Nephron progenitor cell (in vitro differentiated cells): Measurements from ENCODE around the gene MEMO1.
"Not testable (repeated sequence)": the region's sequence is repeated elsewhere in the genome, so short reads cannot be mapped to it uniquely, and the experiment has no call there.

Source experiments
- DNase-seq: peaks from one replicate; pipeline ENCODE4 v3.0.0; 2021
- H3K27ac Mint-ChIP-seq: 2 replicates; pipeline ENCODE4 v1.8.0; 2021; ENCODE audit warnings: mild to moderate bottlenecking, moderate library complexity, mixed read lengths
- H3K27me3 Mint-ChIP-seq: 2 replicates; pipeline ENCODE4 v1.8.0; 2021; ENCODE audit warnings: mild to moderate bottlenecking, low read depth, mixed read lengths; ENCODE audit not compliant: poor library complexity
- H3K36me3 Mint-ChIP-seq: 2 replicates; pipeline ENCODE4 v1.8.0; 2021; ENCODE audit warnings: low read depth, mixed read lengths
- H3K4me1 Mint-ChIP-seq: 2 replicates; pipeline ENCODE4 v1.8.0; 2021; ENCODE audit warnings: mixed read lengths
- H3K4me3 Mint-ChIP-seq: 2 replicates; pipeline ENCODE4 v1.8.0; 2021; ENCODE audit warnings: mild to moderate bottlenecking, moderate library complexity, mixed read lengths
- H3K9me3 Mint-ChIP-seq: 2 replicates; pipeline ENCODE4 v1.8.0; 2021; ENCODE audit warnings: mild to moderate bottlenecking, moderate library complexity, mixed read lengths
- CTCF ChIP-seq: fragments of 200-600 bp; sonication (generic); IDR thresholded peaks from 2 replicates; pipeline ENCODE4 v1.5.0; 2021; ENCODE audit warnings: antibody characterized with exemption

The MEMO1 gene

DNA sequence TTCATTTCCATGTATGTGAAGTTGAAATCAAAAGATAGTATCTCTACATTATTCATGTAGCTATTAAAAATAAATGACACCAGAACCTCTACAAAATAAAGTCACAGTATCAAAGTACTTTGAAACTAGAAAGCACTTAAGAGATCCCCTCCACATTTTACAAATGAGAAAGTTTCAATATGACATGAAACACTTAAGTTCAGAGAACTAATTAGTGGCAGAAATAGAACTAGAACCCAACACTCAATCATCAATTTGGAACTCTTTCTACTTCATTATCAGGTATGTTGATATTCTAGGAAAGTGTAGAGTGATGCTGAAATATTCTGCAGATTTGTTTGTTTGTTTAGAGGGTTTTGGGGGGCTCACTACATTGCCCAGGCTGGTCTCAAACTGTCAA, 145.6 kb downstream of the MEMO1 start:
- Mint-ChIP-seq H3K4me3 (no peak overlapping the region), H3K36me3 (peaks cover 14% of the 10 kb centered on the region), H3K27me3 (no peaks in the 10 kb centered on the region), H3K9me3 (no peaks in the 10 kb centered on the region), H3K27ac (no peak overlapping the region), H3K4me1 (no peaks in the 10 kb centered on the region)
- no peak for TF ChIP-seq CTCF
- no peak for DNase-seq

- Mint-ChIP-seq H3K27ac (no peak overlapping the region), H3K27me3 (no peaks in the 10 kb centered on the region), H3K4me3 (no peak overlapping the region), H3K4me1 (no peaks in the 10 kb centered on the region), H3K36me3 (peaks cover 14% of the 10 kb centered on the region), H3K9me3 (no peaks in the 10 kb centered on the region)
- TF ChIP-seq CTCF = no peak
- no peak for DNase-seq
These were observed 146.9 kb downstream of the MEMO1 start for GRCh38 chr2:31863867-31864266.

DNA sequence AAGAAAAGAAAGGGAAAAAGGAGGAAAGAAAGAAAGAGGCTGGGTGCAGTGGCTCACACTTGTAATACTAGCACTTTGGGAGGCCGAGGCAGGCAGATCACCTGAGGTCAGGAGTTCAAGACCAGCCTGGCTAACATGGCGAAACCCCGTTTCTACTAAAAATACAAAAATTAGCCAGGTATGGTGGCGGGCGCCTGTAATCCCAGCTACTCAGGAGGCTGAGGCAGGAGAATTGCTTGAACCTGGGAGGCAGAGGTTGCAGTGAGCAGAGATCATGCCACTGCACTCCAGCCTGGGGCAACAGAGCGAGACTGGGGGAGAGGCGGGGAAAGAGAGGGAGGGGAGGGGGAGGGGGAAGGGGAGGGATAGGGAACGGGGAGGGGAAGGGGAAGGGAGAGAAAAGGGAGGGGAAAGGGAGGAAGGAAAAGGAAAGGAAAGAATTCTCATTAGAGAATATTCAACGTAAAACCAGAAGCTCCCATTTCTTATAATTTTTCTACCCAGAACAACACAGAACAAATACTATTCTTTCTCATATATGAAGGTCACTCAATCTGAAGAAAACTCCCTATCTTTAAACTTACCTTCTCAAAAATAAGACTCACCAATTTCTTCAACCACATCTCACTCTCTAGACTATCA, 147.7 kb downstream of the MEMO1 start:
- H3K4me3 Mint-ChIP-seq, H3K27me3 Mint-ChIP-seq, H3K27ac Mint-ChIP-seq, H3K4me1 Mint-ChIP-seq, DNase-seq, H3K9me3 Mint-ChIP-seq: not testable (repeated sequence)
- peaks cover 14% of the 10 kb centered on the region for H3K36me3 Mint-ChIP-seq

DNA sequence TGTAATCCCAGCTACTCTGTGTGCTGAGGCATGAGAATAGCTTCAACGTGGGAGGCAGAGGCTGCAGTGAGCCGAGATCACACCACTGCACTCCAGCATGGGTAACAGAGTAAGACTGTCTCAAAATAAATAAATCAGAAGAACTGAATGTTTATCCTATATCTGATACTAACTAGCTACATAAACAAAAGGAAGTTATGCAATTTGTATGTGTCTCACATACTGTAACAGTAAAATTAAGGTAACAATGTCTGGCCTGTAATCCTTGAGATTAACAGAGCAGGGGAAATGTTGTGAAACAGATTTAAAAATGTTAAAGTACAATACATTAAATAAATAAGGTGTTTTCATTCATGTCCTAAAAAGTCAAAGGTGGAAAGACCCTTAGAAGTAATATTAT, 150.8 kb downstream of the MEMO1 start:
- no peak for TF ChIP-seq CTCF
- Mint-ChIP-seq H3K36me3 (peaks cover 4% of the 10 kb centered on the region), H3K9me3 (no peaks in the 10 kb centered on the region), H3K4me3 (no peak overlapping the region), H3K4me1 (no peaks in the 10 kb centered on the region), H3K27me3 (no peaks in the 10 kb centered on the region), H3K27ac (no peak overlapping the region)
- no peak for DNase-seq

DNA sequence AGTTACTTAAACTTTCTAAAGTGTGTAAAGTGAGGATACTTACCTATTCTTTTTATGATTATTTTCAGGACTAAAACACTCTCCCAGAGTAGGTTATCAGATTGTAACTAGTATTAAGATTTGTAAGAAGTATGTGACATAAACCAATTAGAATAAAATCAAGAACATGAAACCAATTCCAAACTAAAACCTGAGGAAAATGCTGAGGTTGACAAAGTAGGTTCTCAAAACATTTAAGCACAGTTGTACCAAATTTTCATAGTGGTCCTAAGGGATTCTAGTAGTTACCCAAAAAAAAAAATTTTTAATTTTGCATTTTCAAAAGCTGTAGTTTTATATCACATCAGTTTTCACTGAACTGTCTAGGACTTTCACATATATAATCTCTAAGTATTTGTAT, 157.3 kb downstream of the MEMO1 start:
- DNase-seq = no peak
- Mint-ChIP-seq H3K4me1 (no peaks in the 10 kb centered on the region), H3K9me3 (no peaks in the 10 kb centered on the region), H3K27me3 (no peaks in the 10 kb centered on the region), H3K27ac (no peak overlapping the region), H3K36me3 (peaks cover 15% of the 10 kb centered on the region), H3K4me3 (no peak overlapping the region)
- TF ChIP-seq CTCF = no peak

GRCh38 chr2:31842150-31842549, 168.7 kb downstream of the MEMO1 start:
- not testable (repeated sequence) for H3K9me3 Mint-ChIP-seq

DNA sequence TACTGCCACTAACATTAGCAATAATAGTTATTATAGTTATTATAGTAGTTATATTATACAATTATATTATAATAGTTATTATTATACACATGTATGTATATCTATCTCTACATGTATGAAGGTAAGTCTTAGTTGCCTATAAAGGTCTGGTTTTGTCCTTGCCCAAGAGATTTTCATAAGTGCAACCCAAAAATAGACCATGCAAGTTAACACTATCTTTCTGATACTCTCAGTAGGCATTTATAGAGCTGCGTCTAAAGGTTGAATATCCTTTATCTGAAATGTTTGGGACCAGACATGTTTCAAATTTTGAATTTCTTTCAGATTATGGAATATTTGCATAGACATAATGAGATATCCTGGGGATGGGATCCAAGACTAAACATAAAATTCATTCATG, 175.4 kb downstream of the MEMO1 start:
- Mint-ChIP-seq H3K4me1 (no peaks in the 10 kb centered on the region), H3K27ac (no peak overlapping the region), H3K36me3 (no peaks in the 10 kb centered on the region), H3K9me3 (no peaks in the 10 kb centered on the region), H3K27me3 (peaks cover 9% of the 10 kb centered on the region), H3K4me3 (no peak overlapping the region)
- no peak for DNase-seq
- TF ChIP-seq CTCF = no peak

More at GRCh38 chr2:31842150-31842549, 168.7 kb downstream of the MEMO1 start:
- H3K4me1 Mint-ChIP-seq, H3K4me3 Mint-ChIP-seq, DNase-seq, H3K27me3 Mint-ChIP-seq, H3K36me3 Mint-ChIP-seq, H3K27ac Mint-ChIP-seq: not testable (repeated sequence)
